Measurements from ENCODE around the gene ARHGEF19. TPM values are rescaled to one million over a fixed set of nuclear protein-coding genes. Genes with fewer than 3 reads are reported as not detected.

ARHGEF19 gene
- total and polyA plus RNA-seq, 2 of the 13 experiments (the other 11 are each of a cell fraction or from before 2014, with no cell fraction given), result 1.7 to 1.8 TPM

- TF ChIP-seq HNF1A (IDR thresholded peaks at IDR 0.05; ENCODE audit: low read depth) (no peak), HNF1A (CRISPR knock-in tag; IDR thresholded peaks at IDR 0.05; ENCODE audit: borderline replicate concordance) (no peak), MYPOP (CRISPR knock-in tag; IDR thresholded peaks at IDR 0.05) (no peak; the same call in 1 of the 2 replicates), ZNF275 (CRISPR knock-in tag; IDR thresholded peaks at IDR 0.05; ENCODE audit: borderline replicate concordance) (0 out of 2 replicates have a peak, but pooled peaks have one; percentile 5), AFF4 (CRISPR knock-in tag; IDR thresholded peaks at IDR 0.05) (no peak), MED1 (CRISPR knock-in tag; IDR thresholded peaks at IDR 0.05) (no peak), RBFOX2 (IDR thresholded peaks at IDR 0.05; ENCODE audit: low read depth, low read length) (peak; percentile 70), ZSCAN9 (CRISPR knock-in tag; IDR thresholded peaks at IDR 0.05; ENCODE audit: borderline replicate concordance) (no peak), ZBTB1 (CRISPR knock-in tag; IDR thresholded peaks at IDR 0.05; ENCODE audit: borderline replicate concordance) (no peak), UBTF (CRISPR knock-in tag; IDR thresholded peaks at IDR 0.05) (peak; percentile 66; the same call in 1 of the 2 replicates), GABPB1 (CRISPR knock-in tag; IDR thresholded peaks at IDR 0.05) (peak; percentile 65; the same call in 1 of the 2 replicates), SOX6 (IDR thresholded peaks at IDR 0.05) (no peak), SOX6 (CRISPR knock-in tag; IDR thresholded peaks at IDR 0.05) (no peak), ZNF24 (IDR thresholded peaks at IDR 0.05) (peak; percentile 90), HDAC2 (CRISPR knock-in tag; IDR thresholded peaks at IDR 0.05) (no peak), ARNT2 (CRISPR knock-in tag; IDR thresholded peaks at IDR 0.05; ENCODE audit: low read depth) (peak; percentile 60; the same call in 1 of the 2 replicates)
Measured at GRCh38 chr1:16206547-16207317, 5.7 kb downstream of the ARHGEF19 start (continued).

Measured in HepG2 (cell line).